Naive thymus-derived CD8-positive, alpha-beta T cell (primary cell): Measurements from ENCODE around the gene ZMIZ1. TPM values are rescaled to one million over a fixed set of nuclear protein-coding genes. Genes with fewer than 3 reads are reported as not detected.

Experiments used
- ATAC-seq, 2 donors: fragments of 150-1000 bp; cut with Tn5 transposase in 1 of 2; sonication (Bioruptor Pico), chemical (Tn5 transposase) in 1 of 2; 1 replicate in 1 of 2; 2 replicates in 1 of 2; pipeline ENCODE4 v1.10.0; 2021; ENCODE audit warnings: mild to moderate bottlenecking in 2 of 2, moderate library complexity in 2 of 2
- POLR2A ChIA-PET: fragments of 350-600 bp; sonication (Branson Sonifier 250); formaldehyde crosslinking; loops from one replicate; lab custom pipeline; 2021; ENCODE audit warnings: antibody characterized with exemption; lab: Charles Lee
- DNase-seq, 10 donors: peaks; one replicate each; pipeline versions ENCODE4 v3.0.0 to v3.0.0-alpha.2; 2020 to 2022
- H3K27ac Mint-ChIP-seq, 10 donors: one replicate each; pipeline ENCODE4 v1.8.0; 2020 to 2022; ENCODE audit warnings: mild to moderate bottlenecking in 10 of 10, mixed read lengths in 10 of 10, moderate library complexity in 4 of 10, inconsistent platforms in 1 of 10
- H3K27me3 Mint-ChIP-seq, 5 donors: one replicate each; pipeline ENCODE4 v1.8.0; 2021 to 2022; ENCODE audit warnings: mixed read lengths in 5 of 5
- H3K36me3 Mint-ChIP-seq, 3 donors: one replicate each; pipeline ENCODE4 v1.8.0; 2020 to 2022; ENCODE audit warnings: mixed read lengths in 3 of 3, mild to moderate bottlenecking in 2 of 3, inconsistent platforms in 1 of 3
- H3K4me1 Mint-ChIP-seq, 4 donors: one replicate each; pipeline ENCODE4 v1.8.0; 2021 to 2022; ENCODE audit warnings: mixed read lengths in 4 of 4
- H3K4me3 Mint-ChIP-seq, 10 donors: one replicate each; pipeline ENCODE4 v1.8.0; 2020 to 2022; ENCODE audit warnings: mild to moderate bottlenecking in 10 of 10, mixed read lengths in 10 of 10, moderate library complexity in 6 of 10, inconsistent platforms in 1 of 10
- H3K9me3 Mint-ChIP-seq, 9 donors: one replicate each; pipeline ENCODE4 v1.8.0; 2020 to 2022; ENCODE audit warnings: mixed read lengths in 9 of 9, mild to moderate bottlenecking in 3 of 9, inconsistent platforms in 1 of 9, moderate library complexity in 1 of 9
- polyA plus RNA-seq, 3 donors: library from polyadenylated mRNA; unstranded; fragments of 300-500 nt; fragmentation: Illumina TruSeq; gene quantifications; one replicate each; pipeline ENCODE4 v1.2.3, GENCODE V29; 2021
- total RNA-seq, 8 experiments: library from RNA in 2 of 8; stranded (reverse) in 2 of 8; gene quantifications; one replicate each; pipeline ENCODE4 v1.2.3 and lab custom pipeline; 2021 to 2026

Gene ZMIZ1
- total and polyA plus RNA-seq, 5 experiments from 2014 or later = 1.4 to 11.6 (median 2.7) TPM

GRCh38 chr10:79082035-79082373 lies 13.2 kb downstream of the ZMIZ1 start:
- peak overlapping the region in 1 of 10 donors; percentile 40 for H3K27ac Mint-ChIP-seq
- peaks cover 35 to 88% (median 54%) of the 10 kb centered on the region in 4 donors for H3K4me1 Mint-ChIP-seq
- H3K9me3 Mint-ChIP-seq = no peaks in the 10 kb centered on the region
- H3K4me3 Mint-ChIP-seq = no peak overlapping the region
- no peak for DNase-seq
- POLR2A ChIA-PET = no interaction called here
- H3K27me3 Mint-ChIP-seq = peaks cover 0 to 2% (median 0%) of the 10 kb centered on the region in 5 donors
- no peaks in the 10 kb centered on the region for H3K36me3 Mint-ChIP-seq
- ATAC-seq = no peak

DNA sequence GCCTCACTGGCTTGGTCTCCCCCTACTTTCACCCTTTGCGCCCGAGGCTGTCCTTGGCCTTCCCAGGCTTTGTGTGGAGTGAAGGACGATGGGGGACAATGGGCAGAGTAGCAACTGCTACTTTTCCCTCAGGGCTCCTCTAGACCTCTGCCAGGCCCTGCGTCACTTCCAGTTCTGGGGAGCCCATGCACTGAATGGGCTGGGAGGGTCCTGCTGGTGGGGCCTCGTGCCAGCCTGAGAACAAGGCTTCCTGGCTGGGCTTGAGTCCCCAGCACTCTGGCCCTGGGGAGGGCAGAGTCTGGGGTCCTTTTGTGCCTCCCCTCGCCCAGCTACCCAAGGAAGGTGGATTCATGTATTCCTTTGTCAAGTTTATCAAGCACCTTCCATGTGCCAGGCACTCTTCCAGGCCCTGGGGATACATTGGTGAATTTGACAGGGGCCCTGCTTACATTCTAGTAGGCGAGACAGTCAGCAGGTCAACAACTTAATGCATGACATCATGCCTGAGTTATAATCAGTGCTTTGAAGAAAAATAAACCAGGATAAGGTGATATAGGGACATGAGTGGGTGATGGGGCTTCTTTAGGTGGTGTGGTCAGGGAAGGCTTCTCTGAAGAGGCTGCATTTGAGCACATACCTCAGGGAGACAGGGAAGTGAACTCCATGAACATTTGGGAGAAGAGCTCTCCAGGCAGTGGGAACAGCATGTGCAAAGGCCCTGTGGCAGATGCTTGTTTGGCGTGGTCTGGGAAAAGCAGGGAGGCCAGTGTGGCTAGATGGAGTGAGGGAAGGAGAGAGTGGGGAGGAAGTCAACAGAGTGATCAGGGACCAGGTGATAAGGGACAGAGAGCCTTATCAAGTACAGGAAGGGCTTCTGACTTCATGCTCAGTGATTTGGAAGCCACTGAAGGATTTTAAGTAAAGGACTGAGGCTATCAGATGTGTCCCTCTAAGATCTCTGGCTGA lies 14.1 kb downstream of the ZMIZ1 start:
- DNase-seq = no peak
- no peak for ATAC-seq
- no peaks in the 10 kb centered on the region for H3K36me3 Mint-ChIP-seq
- peak overlapping the region in 6 of 10 donors; percentile 33 to 85 (median 56) for H3K27ac Mint-ChIP-seq
- H3K4me3 Mint-ChIP-seq = peak overlapping the region in 2 of 10 donors; percentile 5 to 55
- H3K27me3 Mint-ChIP-seq = peaks cover 0 to 2% (median 0%) of the 10 kb centered on the region in 5 donors
- POLR2A ChIA-PET = no interaction called here
- H3K9me3 Mint-ChIP-seq = no peaks in the 10 kb centered on the region
- H3K4me1 Mint-ChIP-seq = peaks cover 41 to 86% (median 58%) of the 10 kb centered on the region in 4 donors

DNA sequence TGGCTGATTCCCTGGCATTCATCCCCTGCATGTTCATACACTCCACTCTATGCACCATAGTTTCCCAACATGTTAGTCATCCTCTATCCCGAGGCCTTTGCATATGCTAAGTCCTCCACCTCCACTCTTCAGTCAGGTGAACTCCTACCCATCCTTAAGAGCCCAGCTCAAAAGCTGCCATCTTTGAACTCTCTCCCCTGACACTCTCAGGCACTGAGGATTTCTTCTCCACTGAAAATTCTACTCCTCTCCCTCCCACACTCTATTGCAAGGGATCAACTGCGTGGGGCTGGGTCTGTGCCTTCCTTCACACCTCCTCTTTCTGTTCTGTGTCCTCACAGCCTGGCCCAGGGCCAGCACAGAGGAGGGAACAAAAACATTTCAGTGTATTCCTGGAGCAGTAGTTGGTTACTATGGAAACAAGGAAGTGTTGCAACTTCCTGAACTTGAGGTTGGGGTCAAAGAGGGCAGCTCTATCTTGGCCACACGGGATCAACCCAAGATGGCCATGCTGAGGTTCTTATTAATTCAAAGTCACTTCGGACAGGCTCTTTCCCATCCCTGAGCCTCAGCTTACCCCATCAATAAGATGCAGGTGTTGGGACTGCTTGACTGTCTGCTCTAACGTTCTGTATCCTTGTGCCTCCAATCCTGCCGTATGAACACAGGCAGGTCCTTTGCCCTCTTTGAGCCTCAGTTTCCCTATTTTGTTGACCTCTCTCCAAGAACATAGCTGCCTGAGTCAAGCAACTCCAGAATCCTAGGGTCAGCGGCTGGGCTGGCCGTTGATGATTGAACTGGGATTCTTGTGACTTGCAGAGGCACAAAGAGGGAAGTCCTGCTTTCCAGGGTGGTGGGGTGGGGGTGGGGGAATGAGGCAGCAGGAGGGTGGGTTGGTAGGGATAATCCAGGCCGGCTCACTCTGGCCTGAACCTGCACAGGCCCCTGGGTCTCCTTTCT lies 15.5 kb downstream of the ZMIZ1 start:
- ATAC-seq = peak; percentile 41 to 50
- Mint-ChIP-seq H3K4me3 (peak overlapping the region in 3 of 10 donors; percentile 17 to 62 (median 46)), H3K27me3 (peaks cover 0 to 2% (median 0%) of the 10 kb centered on the region in 5 donors), H3K36me3 (no peaks in the 10 kb centered on the region), H3K27ac (peak overlapping the region in 7 of 10 donors; percentile 20 to 86 (median 74)), H3K9me3 (no peaks in the 10 kb centered on the region), H3K4me1 (peaks cover 40 to 80% (median 56%) of the 10 kb centered on the region in 4 donors)
- POLR2A ChIA-PET = interaction anchor here (0.7 kb wide), 1 partner anchor 22 kb away, joined by 3 read pairs; no protein-coding TSS in a partner anchor
- DNase-seq = peak in 1 of 10 donors; percentile 16

DNA sequence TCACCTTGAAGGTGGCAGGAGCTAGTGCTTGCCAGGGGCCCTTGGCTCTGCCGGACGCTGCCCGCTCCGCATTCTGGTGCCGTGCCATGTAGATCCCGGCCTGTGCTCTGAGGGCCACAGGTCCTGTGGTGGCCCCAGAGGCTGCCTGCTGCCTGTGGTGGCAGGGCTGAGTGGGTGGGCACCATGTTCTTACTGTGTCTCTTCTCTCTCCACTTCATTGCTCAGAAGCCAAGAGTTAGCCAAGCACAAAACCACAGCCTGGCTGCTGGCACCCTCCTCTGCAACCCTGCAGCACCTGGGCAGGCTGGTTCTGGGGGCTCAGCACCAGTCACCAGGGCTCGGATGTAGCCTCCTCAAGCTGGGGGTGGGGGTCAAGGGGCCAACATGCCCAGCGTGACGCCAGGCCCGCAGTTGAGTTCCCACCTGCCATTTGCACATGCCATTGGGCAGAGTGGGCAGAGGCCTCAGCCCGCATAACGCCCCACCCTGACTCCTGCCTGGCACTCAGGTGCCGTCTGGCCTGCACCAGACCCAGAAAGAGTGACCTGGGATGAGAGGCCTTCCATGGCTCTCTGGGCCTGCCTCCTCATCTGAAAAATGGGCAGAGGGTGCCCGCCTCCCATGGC lies 16.3 kb downstream of the ZMIZ1 start:
- Mint-ChIP-seq H3K4me1 (peaks cover 41 to 79% (median 61%) of the 10 kb centered on the region in 4 donors), H3K27ac (peak overlapping the region in 3 of 10 donors; percentile 11 to 57 (median 32)), H3K36me3 (no peaks in the 10 kb centered on the region), H3K9me3 (no peaks in the 10 kb centered on the region), H3K4me3 (peak overlapping the region in 1 of 10 donors; percentile 14), H3K27me3 (peaks cover 0 to 2% (median 0%) of the 10 kb centered on the region in 5 donors)
- POLR2A ChIA-PET = no interaction called here
- DNase-seq (no peak), ATAC-seq (peak in 1 of 2 donors; percentile 42)

GRCh38 chr10:79086822-79087221 lies 18.1 kb downstream of the ZMIZ1 start:
- H3K4me3 Mint-ChIP-seq = no peak overlapping the region
- ATAC-seq (no peak), DNase-seq (no peak)
- no peaks in the 10 kb centered on the region for H3K9me3 Mint-ChIP-seq
- peak overlapping the region in 3 of 10 donors; percentile 21 to 67 (median 37) for H3K27ac Mint-ChIP-seq
- no peaks in the 10 kb centered on the region for H3K36me3 Mint-ChIP-seq
- H3K4me1 Mint-ChIP-seq = peaks cover 44 to 81% (median 66%) of the 10 kb centered on the region in 4 donors
- POLR2A ChIA-PET = no interaction called here
- peaks cover 0 to 2% (median 0%) of the 10 kb centered on the region in 5 donors for H3K27me3 Mint-ChIP-seq

DNA sequence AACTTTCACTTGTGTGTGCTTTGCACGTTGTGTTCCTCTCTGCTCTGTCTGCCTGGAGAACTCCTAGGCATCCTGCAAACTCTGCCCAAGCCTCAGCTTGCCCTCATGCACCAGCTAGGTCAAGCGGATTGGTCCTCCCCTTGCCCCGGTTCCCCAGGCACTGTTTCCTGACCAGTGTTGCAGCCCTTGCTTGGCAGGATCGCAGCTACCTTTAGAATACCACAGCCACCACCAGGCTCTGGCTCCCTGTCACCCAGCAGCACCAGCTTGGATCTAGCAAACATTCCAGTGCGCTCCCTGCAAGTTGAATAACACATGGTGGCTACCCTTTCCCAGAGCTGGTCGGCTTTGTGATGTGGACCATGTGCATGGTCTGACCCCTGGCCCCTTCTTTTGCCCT lies 19.0 kb downstream of the ZMIZ1 start:
- POLR2A ChIA-PET = no interaction called here
- no peak for ATAC-seq
- DNase-seq = no peak
- Mint-ChIP-seq H3K4me1 (peaks cover 46 to 89% (median 70%) of the 10 kb centered on the region in 4 donors), H3K27me3 (peaks cover 0 to 2% (median 0%) of the 10 kb centered on the region in 5 donors), H3K36me3 (no peaks in the 10 kb centered on the region), H3K4me3 (no peak overlapping the region), H3K9me3 (no peaks in the 10 kb centered on the region), H3K27ac (peak overlapping the region in 2 of 10 donors; percentile 34 to 67)

GRCh38 chr10:79088176-79088575 lies 19.4 kb downstream of the ZMIZ1 start:
- no peak overlapping the region for H3K27ac Mint-ChIP-seq
- POLR2A ChIA-PET = no interaction called here
- H3K4me1 Mint-ChIP-seq = peaks cover 45 to 86% (median 69%) of the 10 kb centered on the region in 4 donors
- DNase-seq (no peak), ATAC-seq (no peak)
- H3K9me3 Mint-ChIP-seq = no peaks in the 10 kb centered on the region
- H3K36me3 Mint-ChIP-seq = no peaks in the 10 kb centered on the region
- no peak overlapping the region for H3K4me3 Mint-ChIP-seq
- peaks cover 0 to under 1% (median 0%) of the 10 kb centered on the region in 5 donors for H3K27me3 Mint-ChIP-seq

GRCh38 chr10:79088613-79089355 lies 20.0 kb downstream of the ZMIZ1 start:
- peak overlapping the region in 1 of 10 donors; percentile 41 for H3K27ac Mint-ChIP-seq
- H3K9me3 Mint-ChIP-seq = no peaks in the 10 kb centered on the region
- POLR2A ChIA-PET = no interaction called here
- H3K27me3 Mint-ChIP-seq = no peaks in the 10 kb centered on the region
- peaks cover 45 to 85% (median 67%) of the 10 kb centered on the region in 4 donors for H3K4me1 Mint-ChIP-seq
- DNase-seq (no peak), ATAC-seq (no peak)
- H3K4me3 Mint-ChIP-seq = no peak overlapping the region
- no peaks in the 10 kb centered on the region for H3K36me3 Mint-ChIP-seq

- H3K36me3 Mint-ChIP-seq = peaks cover 0 to 1% (median 0%) of the 10 kb centered on the region in 3 donors
- POLR2A ChIA-PET = interaction anchor here (0.6 kb wide), 1 partner anchor 9 kb away, joined by 3 read pairs; no protein-coding TSS in a partner anchor
- DNase-seq = no peak
- peaks cover 42 to 82% (median 63%) of the 10 kb centered on the region in 4 donors for H3K4me1 Mint-ChIP-seq
- no peaks in the 10 kb centered on the region for H3K9me3 Mint-ChIP-seq
- H3K4me3 Mint-ChIP-seq = no peak overlapping the region
- ATAC-seq = no peak
- no peaks in the 10 kb centered on the region for H3K27me3 Mint-ChIP-seq
- H3K27ac Mint-ChIP-seq = peak overlapping the region in 1 of 10 donors; percentile 83
Observed at GRCh38 chr10:79089632-79090031, 20.9 kb downstream of the ZMIZ1 start.

- POLR2A ChIA-PET = interaction anchor here (0.6 kb wide), 1 partner anchor 9 kb away, joined by 3 read pairs; no protein-coding TSS in a partner anchor
- Mint-ChIP-seq H3K27me3 (no peaks in the 10 kb centered on the region), H3K36me3 (peaks cover 0 to 3% (median 0%) of the 10 kb centered on the region in 3 donors), H3K9me3 (no peaks in the 10 kb centered on the region), H3K27ac (peak overlapping the region in 5 of 10 donors; percentile 35 to 83 (median 57)), H3K4me3 (no peak overlapping the region), H3K4me1 (peaks cover 41 to 79% (median 61%) of the 10 kb centered on the region in 4 donors)
- DNase-seq (no peak), ATAC-seq (no peak)
Observed at GRCh38 chr10:79090134-79090803, 21.5 kb downstream of the ZMIZ1 start.
